ENCODE results near the gene COA8.

DNA sequence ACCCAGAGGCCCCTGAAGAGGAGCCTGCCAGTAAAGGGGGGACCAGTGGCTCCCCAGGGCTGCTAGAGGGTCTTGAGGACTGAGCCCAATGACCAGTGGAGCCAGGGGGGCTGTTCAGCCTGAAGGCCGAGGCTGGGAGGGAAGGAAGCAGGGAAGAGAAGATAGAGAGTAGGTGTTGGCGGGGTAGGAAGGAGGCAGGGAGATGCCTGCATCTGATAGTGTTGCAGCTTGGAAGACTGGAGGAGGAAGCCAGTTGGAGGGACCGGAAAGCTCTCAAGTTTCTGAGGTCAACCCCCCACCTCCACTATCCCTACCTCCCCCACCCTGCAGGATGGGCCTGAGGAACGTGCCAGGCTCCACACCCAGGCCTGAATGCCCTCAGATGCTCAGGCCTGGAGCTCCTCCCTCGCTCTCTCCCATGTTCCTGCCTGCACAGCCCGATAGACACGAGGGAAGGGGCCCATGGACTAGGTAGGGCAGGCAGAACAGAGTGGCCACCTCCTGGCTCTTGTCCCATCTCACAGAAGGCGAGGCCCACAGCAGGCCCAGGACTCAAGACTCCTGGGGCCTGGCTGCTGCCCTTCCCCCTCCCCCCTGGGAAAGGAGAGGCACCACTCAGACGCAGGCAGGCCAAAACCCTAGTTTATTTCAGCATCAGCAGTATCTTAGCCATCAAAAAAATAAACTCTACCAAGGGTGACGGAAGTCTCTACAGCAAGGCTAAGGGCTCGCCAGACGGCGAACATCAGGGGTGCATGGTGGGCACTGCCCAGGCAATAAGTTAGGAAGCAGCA is 43.5 kb upstream of the COA8 start:
- TF ChIP-seq, protein P1, sequence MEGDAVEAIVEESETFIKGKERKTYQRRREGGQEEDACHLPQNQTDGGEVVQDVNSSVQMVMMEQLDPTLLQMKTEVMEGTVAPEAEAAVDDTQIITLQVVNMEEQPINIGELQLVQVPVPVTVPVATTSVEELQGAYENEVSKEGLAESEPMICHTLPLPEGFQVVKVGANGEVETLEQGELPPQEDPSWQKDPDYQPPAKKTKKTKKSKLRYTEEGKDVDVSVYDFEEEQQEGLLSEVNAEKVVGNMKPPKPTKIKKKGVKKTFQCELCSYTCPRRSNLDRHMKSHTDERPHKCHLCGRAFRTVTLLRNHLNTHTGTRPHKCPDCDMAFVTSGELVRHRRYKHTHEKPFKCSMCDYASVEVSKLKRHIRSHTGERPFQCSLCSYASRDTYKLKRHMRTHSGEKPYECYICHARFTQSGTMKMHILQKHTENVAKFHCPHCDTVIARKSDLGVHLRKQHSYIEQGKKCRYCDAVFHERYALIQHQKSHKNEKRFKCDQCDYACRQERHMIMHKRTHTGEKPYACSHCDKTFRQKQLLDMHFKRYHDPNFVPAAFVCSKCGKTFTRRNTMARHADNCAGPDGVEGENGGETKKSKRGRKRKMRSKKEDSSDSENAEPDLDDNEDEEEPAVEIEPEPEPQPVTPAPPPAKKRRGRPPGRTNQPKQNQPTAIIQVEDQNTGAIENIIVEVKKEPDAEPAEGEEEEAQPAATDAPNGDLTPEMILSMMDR (IDR thresholded peaks at IDR 0.05 in 8 of 11, conservative IDR thresholded peaks at IDR 0.05 in 3 of 11), result no peak
- TF ChIP-seq POLR2A (IDR thresholded peaks at IDR 0.05), result no peak

All from spleen (tissue), 7 donors.